ENCODE measurements around the gene SELENOW. TPM values are rescaled to one million over a fixed set of nuclear protein-coding genes. Genes with fewer than 3 reads are reported as not detected.

Gene SELENOW
- total and polyA plus RNA-seq, 2 of the 4 experiments (the other 2 are of a cell fraction): 61.3 to 217 TPM

DNA sequence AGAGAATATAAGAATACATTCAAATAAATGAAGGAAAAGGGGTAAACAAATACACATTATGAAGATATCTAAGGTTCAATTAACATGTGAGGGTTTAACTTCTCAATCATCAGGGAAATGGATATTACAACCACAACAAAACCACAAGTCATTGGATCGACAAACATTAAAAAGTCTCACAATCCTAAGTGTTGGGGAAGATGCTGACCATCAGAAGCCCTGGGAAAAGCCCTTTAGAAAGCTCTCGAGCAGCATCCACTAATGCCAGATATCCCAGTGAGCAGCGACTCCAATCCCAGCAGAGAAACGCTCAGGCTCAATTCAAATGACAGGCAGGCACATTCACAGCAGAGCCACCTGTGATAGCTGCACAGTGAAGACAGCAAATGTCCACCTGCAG, 22.8 kb downstream of the SELENOW start:
- no peak overlapping the region for H2BK5ac ChIP-seq (ENCODE audit: low read depth, low read length, poor library complexity, severe bottlenecking)
- H3K9ac ChIP-seq (ENCODE audit: low read depth, low read length): no peak overlapping the region
- H3K4ac ChIP-seq (ENCODE audit: low read depth, low read length): no peak overlapping the region
- no peaks in the 10 kb centered on the region for H3K4me1 ChIP-seq (ENCODE audit: control insufficient read depth, insufficient read depth, low read length)
- H3K14ac ChIP-seq (replicated peaks; ENCODE audit: low read depth, low read length): no peak overlapping the region
- no peak for ATAC-seq (ENCODE audit: low read depth)
- no peak overlapping the region for H2BK20ac ChIP-seq (ENCODE audit: low read depth, low read length)
- H3K27me3 ChIP-seq (ENCODE audit: control insufficient read depth, insufficient read depth, low read length): peaks cover 7% of the 10 kb centered on the region
- no peak overlapping the region for H2AK5ac ChIP-seq (ENCODE audit: low read depth, low read length)
- no peak overlapping the region for H2BK15ac ChIP-seq (ENCODE audit: low read depth, low read length)
- no peaks in the 10 kb centered on the region for H3K9me3 ChIP-seq (ENCODE audit: control insufficient read depth, insufficient read depth, low read length)
- H4K20me1 ChIP-seq (ENCODE audit: insufficient read depth, low read length): no peaks in the 10 kb centered on the region
- WGBS, 2 experiments (ENCODE audit: extremely low coverage in 2 of 2, insufficient read length in 1 of 2): no CpG with 5 or more reads among the region's 4 CpGs
- H4K5ac ChIP-seq (ENCODE audit: low read depth, low read length): no peak overlapping the region
- H3K9me1 ChIP-seq (ENCODE audit: insufficient read depth, low read length): no peaks in the 10 kb centered on the region
- H3K36me3 ChIP-seq (ENCODE audit: control insufficient read depth, insufficient read depth, low read length): no peaks in the 10 kb centered on the region
- H2BK120ac ChIP-seq (ENCODE audit: low read depth, low read length): no peak overlapping the region
- no peak overlapping the region for H2AK9ac ChIP-seq (replicated peaks; ENCODE audit: low read depth, low read length, poor library complexity)
- DNase-seq: no peak
- no peak overlapping the region for H3K56ac ChIP-seq (ENCODE audit: extremely low read depth, insufficient read depth, low read length)
- in situ Hi-C loops (cut with MboI; ENCODE audit: low sequenced_read_pairs): no loop called here
- H4K8ac ChIP-seq (ENCODE audit: low read depth in 2 of 2, low read length in 2 of 2): no peak overlapping the region
- POLR2A ChIA-PET (ENCODE audit: unreplicated experiment): no interaction called here
- no peak overlapping the region for H3K23ac ChIP-seq (ENCODE audit: low read depth, low read length)
- no peak overlapping the region for H3K4me3 ChIP-seq (ENCODE audit: insufficient read depth, low read depth, low read length)
- intact Hi-C loops (cut with micrococcal nuclease): no loop called here
- TF ChIP-seq POLR2A (IDR thresholded peaks at IDR 0.05; ENCODE audit: low read depth, low read length): no peak
- no peak overlapping the region for H3K18ac ChIP-seq (ENCODE audit: low read depth, low read length)
- BruUV-seq (replicated peaks): no TSS peak
- CTCF ChIA-PET: no interaction called here
- H3K27ac ChIP-seq (ENCODE audit: insufficient read depth, low read length): no peak overlapping the region
- no peak overlapping the region for H4K91ac ChIP-seq (ENCODE audit: insufficient read depth, low read depth, low read length)
- H2AFZ ChIP-seq (replicated peaks; ENCODE audit: low read length, poor library complexity): no peak overlapping the region
- no peak overlapping the region for H3K4me2 ChIP-seq (ENCODE audit: low read depth, low read length)
- H3K79me1 ChIP-seq (ENCODE audit: low read depth in 1 of 2, low read length in 2 of 2): no peaks in the 10 kb centered on the region
- dilution Hi-C loops (cut with HindIII; ENCODE audit: low sequenced_read_pairs, unreplicated experiment): no loop called here

Data from IMR-90 (cell line).